ENCODE data around the gene MYLK4.

Gene MYLK4

DNA sequence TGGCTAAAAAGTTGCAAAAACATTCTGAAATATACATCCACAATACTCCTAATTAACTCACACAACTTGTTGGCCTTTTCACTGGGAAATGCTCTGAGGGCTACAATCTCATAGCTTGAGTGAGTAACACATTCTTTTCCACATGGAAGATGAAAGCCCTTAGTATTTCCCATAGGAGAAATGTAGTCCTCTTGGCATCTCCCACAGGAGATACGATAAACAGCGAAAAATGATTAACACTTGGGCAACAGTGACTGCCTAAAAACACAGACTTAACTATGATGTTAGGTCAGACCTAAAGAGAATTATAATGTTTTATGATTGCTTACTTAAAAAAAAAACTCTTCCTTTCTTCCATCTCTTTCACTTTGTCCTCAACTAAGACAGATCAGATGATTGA lies 9.0 kb downstream of the MYLK4 start:
- Mint-ChIP-seq H3K27ac (no peak overlapping the region), H3K9me3 (no peaks in the 10 kb centered on the region), H3K4me3 (no peak overlapping the region), H3K4me1 (ENCODE audit: low read depth) (peaks cover 3% of the 10 kb centered on the region), H3K27me3 (ENCODE audit: low read depth) (peaks cover 10% of the 10 kb centered on the region), H3K36me3 (ENCODE audit: low read depth) (no peaks in the 10 kb centered on the region)

DNA sequence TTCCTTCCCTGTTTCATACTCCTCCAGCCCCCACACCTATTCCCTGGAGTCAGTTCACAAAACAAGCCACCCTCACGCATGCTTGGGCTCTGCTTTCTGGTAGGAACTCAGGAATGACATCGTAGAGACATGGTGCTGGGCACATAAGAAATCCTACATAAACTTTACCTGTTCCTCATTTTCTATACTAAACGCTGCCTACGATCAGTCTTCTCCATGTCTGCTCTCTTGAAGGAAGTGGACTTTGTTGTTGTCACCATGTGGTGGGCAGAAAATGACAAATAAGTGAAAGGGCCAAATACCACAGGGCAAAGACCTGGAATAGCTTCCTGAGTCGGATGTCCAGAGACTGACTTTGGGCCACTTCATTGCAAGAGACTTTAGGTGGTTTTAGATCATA lies 10.1 kb downstream of the MYLK4 start:
- Mint-ChIP-seq H3K27ac (no peak overlapping the region), H3K4me1 (ENCODE audit: low read depth) (peaks cover 3% of the 10 kb centered on the region), H3K9me3 (no peaks in the 10 kb centered on the region), H3K27me3 (ENCODE audit: low read depth) (peaks cover 10% of the 10 kb centered on the region), H3K36me3 (ENCODE audit: low read depth) (no peaks in the 10 kb centered on the region), H3K4me3 (no peak overlapping the region)

DNA sequence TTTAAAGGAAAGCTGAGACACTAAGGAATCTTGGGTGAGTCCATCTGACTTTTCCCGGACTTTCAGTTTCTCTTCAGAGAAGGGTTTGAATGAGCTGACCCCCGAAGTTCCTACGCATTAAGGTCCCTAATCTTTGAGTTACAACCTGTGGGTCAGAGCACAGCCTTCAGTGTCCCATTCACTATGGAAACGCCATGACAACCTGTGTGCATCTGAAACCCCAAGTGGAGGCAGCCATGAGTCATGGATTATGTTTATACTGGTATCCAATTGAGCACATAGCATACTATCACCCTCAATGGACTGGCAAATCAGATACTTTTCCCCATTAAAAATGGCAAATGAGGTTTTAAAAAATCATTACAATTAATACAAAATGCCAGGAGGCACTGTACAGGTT lies 11.4 kb downstream of the MYLK4 start:
- no peak overlapping the region for H3K4me3 Mint-ChIP-seq
- H3K27ac Mint-ChIP-seq, result no peak overlapping the region
- peaks cover 10% of the 10 kb centered on the region for H3K27me3 Mint-ChIP-seq (ENCODE audit: low read depth)
- H3K36me3 Mint-ChIP-seq (ENCODE audit: low read depth), result no peaks in the 10 kb centered on the region
- H3K9me3 Mint-ChIP-seq, result no peaks in the 10 kb centered on the region
- peaks cover 3% of the 10 kb centered on the region for H3K4me1 Mint-ChIP-seq (ENCODE audit: low read depth)

DNA sequence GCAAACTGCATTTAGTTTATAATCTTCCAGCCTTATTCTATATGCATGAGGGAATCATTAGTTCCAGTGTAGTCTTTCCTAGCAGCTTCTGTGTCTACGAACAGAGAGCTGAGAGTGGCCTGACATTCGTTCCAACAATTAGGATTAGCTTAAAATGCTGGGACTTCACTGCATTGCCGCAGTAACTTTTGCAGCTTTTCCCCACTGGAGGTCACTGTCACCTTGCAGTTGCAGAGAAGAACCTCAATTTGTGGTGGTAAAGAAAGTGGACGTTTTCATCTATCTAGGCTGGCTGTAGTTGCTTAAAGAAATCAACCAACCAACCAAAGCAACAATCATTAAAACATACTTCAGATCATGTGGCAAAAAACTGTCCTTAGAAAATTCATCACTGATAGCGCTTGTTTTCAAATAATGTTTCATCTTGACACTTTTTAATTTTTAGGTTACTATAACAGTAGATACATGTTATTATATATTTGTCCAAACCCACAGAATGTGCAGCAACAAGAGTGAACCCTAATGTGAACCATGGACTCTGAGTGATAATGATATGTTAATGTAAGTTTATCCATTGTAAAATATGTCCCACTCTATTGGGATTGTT lies 12.2 kb downstream of the MYLK4 start:
- Mint-ChIP-seq H3K4me1 (ENCODE audit: low read depth) (peaks cover 3% of the 10 kb centered on the region), H3K4me3 (no peak overlapping the region), H3K27ac (no peak overlapping the region), H3K36me3 (ENCODE audit: low read depth) (no peaks in the 10 kb centered on the region), H3K27me3 (ENCODE audit: low read depth) (peaks cover 10% of the 10 kb centered on the region), H3K9me3 (no peaks in the 10 kb centered on the region)

DNA sequence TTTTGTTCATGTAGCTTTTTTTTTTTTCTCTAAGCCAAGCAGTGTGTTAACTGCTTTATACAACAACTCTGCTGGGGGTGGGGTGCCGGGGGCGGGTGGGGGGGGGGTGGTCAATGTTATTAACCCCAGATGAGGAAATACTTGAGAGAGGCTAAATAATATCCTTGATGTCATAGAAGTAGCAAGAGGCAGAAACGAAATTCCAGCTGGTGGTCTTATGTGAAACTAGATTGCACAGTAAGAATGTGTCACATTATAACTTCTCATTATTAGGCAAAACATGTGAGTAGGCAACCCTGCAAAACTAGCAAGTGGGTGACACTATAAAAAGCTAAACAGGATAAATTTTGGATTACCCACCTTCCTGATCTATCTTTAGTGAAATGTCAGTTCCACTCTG lies 12.8 kb downstream of the MYLK4 start:
- H3K9me3 Mint-ChIP-seq, result no peaks in the 10 kb centered on the region
- H3K27ac Mint-ChIP-seq, result no peak overlapping the region
- H3K36me3 Mint-ChIP-seq (ENCODE audit: low read depth), result no peaks in the 10 kb centered on the region
- H3K27me3 Mint-ChIP-seq (ENCODE audit: low read depth), result peaks cover 10% of the 10 kb centered on the region
- no peak overlapping the region for H3K4me3 Mint-ChIP-seq
- H3K4me1 Mint-ChIP-seq (ENCODE audit: low read depth), result peaks cover 6% of the 10 kb centered on the region

DNA sequence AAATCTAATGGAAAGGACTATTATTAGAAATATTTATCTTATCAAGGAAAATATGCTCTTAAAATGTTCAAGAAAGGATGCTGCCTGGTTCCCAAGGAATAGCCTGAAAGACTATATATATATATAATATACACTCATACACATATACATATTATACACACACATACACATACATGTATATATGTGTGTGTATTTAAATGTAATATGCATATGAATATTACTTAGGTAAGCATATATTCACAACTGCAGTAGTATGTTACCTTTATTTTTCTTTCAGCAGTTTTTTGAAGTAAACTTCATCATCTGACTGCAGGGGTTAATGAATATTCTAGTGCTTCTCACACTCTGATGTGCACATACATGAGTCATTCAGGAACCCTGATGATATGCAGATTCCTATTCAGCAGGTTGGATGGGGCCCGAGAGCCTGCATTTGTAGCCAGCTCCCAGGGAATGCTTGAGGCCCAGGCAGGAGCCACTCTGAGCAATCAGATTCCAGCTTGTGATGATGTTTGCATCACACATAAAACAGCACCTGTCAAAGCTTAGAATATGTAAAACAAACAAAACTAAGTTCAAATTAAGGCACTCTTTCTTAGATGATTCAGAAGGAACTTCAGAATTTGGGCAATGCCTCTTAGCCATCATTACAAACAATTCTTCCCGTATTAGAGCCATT lies 16.1 kb downstream of the MYLK4 start:
- H3K4me1 Mint-ChIP-seq (ENCODE audit: low read depth), result peaks cover 6% of the 10 kb centered on the region
- H3K27ac Mint-ChIP-seq, result no peak overlapping the region
- no peaks in the 10 kb centered on the region for H3K27me3 Mint-ChIP-seq (ENCODE audit: low read depth)
- H3K4me3 Mint-ChIP-seq, result no peak overlapping the region
- no peaks in the 10 kb centered on the region for H3K9me3 Mint-ChIP-seq
- H3K36me3 Mint-ChIP-seq (ENCODE audit: low read depth), result no peaks in the 10 kb centered on the region

DNA sequence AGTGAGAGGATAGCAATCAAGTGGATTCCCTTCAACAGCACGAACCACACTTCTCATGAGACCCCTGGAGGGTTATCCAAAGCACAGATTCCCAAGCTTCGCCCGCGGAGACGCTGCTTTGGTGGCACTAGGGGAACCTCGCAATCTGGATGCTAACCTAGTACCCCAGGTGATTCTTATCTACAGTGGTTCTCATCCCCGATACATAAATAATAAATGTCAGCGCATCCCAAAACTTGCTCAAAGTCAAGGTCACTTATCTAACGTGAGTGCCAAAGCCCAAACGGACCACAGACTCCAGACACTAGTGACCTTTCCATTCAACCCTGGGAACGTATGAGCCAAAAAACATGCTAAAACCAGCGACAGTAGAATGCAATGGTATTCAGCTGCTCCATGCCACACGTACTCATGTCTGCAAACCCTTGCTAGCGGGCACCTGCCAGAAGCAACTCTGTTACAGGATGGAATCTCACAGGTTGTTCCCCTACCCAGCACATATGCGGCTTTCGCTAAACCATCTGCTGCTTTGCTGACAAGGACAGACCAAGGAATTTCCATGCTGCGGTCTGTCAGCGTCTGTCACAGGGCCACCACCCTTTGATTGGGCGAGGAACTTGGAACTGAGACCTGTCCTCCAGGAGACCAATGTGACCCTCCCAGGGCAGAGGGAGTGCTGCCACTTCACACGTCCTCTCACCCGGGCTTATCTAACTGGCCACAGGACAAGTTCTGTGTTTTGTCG lies 16.8 kb downstream of the MYLK4 start:
- Mint-ChIP-seq H3K36me3 (ENCODE audit: low read depth) (no peaks in the 10 kb centered on the region), H3K4me3 (no peak overlapping the region), H3K27me3 (ENCODE audit: low read depth) (peaks cover 3% of the 10 kb centered on the region), H3K9me3 (no peaks in the 10 kb centered on the region), H3K4me1 (ENCODE audit: low read depth) (peaks cover 6% of the 10 kb centered on the region), H3K27ac (no peak overlapping the region)

DNA sequence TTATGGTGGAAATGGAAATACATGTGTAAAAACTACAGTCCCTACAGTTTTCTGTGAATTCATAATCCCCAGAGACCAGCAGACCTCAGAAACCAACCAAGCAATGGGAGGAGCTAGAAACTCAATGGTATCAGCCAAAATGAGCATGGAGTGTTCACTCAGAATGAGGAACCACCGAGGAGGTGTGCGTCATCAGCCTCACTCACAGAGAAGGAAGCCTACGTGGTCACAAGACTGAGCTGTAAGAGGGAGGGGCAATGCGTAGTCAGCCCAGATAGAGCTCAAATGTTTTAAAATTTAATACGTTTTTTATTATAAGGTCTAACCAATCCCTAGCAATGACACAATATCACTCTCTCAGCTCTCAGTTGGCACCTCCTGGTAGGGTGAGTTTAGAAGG lies 17.4 kb downstream of the MYLK4 start:
- H3K4me3 Mint-ChIP-seq, result no peak overlapping the region
- no peaks in the 10 kb centered on the region for H3K36me3 Mint-ChIP-seq (ENCODE audit: low read depth)
- no peaks in the 10 kb centered on the region for H3K9me3 Mint-ChIP-seq
- H3K27ac Mint-ChIP-seq, result no peak overlapping the region
- peaks cover 6% of the 10 kb centered on the region for H3K4me1 Mint-ChIP-seq (ENCODE audit: low read depth)
- peaks cover 3% of the 10 kb centered on the region for H3K27me3 Mint-ChIP-seq (ENCODE audit: low read depth)

DNA sequence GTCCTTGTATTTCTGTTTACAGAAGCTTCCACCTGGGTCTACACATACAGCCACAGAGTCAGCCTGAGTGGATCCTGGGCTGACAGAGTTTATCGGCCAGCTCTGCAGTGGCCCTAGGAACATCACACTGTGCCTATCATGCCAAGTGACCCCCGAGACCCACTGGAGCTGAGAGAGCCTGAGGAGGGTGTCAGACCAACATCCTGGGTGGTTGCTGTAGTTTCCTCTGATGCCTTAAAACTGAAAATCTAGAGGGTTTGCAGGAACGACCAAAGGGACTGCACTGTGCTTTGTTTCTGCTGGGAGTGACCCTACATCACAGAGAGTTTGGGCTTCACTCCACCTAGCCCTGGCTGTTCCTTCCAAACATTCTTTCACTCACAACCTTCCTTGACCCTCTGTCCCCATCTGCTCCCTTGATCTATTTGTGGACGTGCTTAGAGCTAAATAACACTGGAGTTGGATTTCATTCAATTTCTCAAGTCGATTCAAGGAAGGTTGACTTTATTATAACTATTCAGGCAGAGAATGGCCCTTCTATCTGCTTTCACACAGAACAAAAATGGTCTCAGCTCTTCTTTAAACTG lies 18.1 kb downstream of the MYLK4 start:
- H3K9me3 Mint-ChIP-seq, result no peaks in the 10 kb centered on the region
- peaks cover 3% of the 10 kb centered on the region for H3K27me3 Mint-ChIP-seq (ENCODE audit: low read depth)
- no peaks in the 10 kb centered on the region for H3K36me3 Mint-ChIP-seq (ENCODE audit: low read depth)
- no peak overlapping the region for H3K27ac Mint-ChIP-seq
- peaks cover 4% of the 10 kb centered on the region for H3K4me1 Mint-ChIP-seq (ENCODE audit: low read depth)
- H3K4me3 Mint-ChIP-seq, result no peak overlapping the region

DNA sequence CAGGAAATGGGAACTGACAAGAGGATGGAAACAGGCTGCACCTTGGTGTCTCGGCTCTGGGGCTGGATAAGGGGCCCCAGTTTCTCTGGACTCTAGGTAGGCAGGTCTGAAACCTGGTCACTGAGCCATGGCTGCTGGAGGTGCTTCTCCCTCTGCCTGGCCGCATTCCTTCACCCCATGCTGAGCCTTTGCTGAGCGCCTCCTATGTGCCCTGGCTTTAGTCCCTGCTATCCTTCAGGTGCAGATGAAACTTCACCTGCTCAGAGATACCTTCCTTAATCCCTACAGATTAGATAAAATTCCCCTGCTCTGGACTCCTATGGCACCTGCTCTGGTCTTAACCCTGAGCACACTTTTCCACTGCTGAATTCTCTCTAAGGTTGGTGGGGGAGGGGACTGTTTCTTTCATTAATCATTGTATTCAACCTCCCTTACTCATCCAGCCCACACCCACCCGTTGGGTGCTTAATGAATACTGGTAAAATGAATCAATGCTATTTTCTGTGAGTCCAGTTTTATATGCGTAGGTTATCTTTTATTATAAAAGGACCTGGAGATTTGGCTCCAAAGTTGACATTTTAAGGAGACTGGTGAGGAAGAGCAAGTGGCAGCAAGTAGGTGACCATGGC lies 19.3 kb downstream of the MYLK4 start:
- H3K27me3 Mint-ChIP-seq (ENCODE audit: low read depth), result peaks cover 3% of the 10 kb centered on the region
- H3K36me3 Mint-ChIP-seq (ENCODE audit: low read depth), result no peaks in the 10 kb centered on the region
- H3K4me1 Mint-ChIP-seq (ENCODE audit: low read depth), result peaks cover 4% of the 10 kb centered on the region
- H3K4me3 Mint-ChIP-seq, result no peak overlapping the region
- no peaks in the 10 kb centered on the region for H3K9me3 Mint-ChIP-seq
- no peak overlapping the region for H3K27ac Mint-ChIP-seq

DNA sequence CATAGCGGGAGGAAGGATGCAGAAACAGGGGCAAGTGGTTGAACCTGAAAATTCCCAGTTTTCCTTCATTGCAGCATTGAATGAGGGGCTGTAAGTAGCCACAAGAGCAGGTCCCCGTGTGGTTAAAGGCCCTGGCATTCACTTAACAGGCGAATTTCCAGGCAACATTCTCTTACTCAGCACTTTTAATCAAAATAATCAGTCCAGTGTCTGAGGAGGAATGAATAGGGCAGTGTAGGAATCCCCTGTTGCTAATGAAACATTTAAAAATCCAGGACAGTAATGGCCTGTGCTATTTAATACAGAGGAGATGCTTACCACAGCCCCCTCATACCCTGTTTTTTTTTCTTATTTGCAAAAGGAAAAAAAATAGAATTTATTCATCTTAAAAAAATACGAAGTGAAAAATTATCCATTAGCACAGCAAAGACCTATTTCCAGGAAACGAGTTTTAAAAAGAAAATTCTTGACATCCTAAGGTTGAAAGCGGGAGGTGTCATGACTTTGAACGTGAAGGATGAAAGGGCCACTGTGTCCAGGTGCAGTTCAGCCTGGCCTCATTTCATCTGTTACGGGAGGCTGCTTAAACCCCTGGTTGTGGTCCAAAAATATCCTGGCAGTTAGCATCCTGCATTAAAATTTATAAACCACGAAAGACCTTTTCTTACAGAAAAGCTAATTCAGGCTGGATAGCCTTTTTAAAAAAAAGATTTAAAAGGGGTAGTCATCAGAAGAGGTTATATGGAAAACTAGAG lies 20.2 kb downstream of the MYLK4 start:
- Mint-ChIP-seq H3K36me3 (ENCODE audit: low read depth) (no peaks in the 10 kb centered on the region), H3K4me1 (ENCODE audit: low read depth) (peaks cover 4% of the 10 kb centered on the region), H3K27me3 (ENCODE audit: low read depth) (peaks cover 3% of the 10 kb centered on the region), H3K27ac (no peak overlapping the region), H3K9me3 (no peaks in the 10 kb centered on the region), H3K4me3 (no peak overlapping the region)

DNA sequence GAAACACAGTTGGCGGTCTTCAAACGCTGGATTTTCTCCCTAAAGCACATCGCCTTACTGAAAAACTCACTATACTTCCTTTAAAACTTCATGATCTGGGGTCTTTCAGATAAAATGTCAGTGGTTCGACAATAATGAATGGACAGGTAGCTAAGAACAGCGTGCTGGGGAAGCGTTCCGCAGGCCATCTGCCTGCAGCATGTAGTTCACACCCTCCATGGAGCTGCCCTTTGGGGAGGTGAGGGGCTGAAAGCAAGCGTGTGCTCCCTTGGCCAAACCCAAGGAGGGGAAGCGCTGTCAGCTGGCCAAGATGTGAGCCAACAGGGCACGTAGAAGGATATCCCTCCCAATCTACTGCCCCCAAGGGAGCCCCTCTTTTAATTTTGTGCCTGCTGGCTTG lies 20.8 kb downstream of the MYLK4 start:
- no peak overlapping the region for H3K4me3 Mint-ChIP-seq
- no peak overlapping the region for H3K27ac Mint-ChIP-seq
- no peaks in the 10 kb centered on the region for H3K9me3 Mint-ChIP-seq
- H3K4me1 Mint-ChIP-seq (ENCODE audit: low read depth), result peaks cover 4% of the 10 kb centered on the region
- H3K36me3 Mint-ChIP-seq (ENCODE audit: low read depth), result no peaks in the 10 kb centered on the region
- peaks cover 3% of the 10 kb centered on the region for H3K27me3 Mint-ChIP-seq (ENCODE audit: low read depth)

DNA sequence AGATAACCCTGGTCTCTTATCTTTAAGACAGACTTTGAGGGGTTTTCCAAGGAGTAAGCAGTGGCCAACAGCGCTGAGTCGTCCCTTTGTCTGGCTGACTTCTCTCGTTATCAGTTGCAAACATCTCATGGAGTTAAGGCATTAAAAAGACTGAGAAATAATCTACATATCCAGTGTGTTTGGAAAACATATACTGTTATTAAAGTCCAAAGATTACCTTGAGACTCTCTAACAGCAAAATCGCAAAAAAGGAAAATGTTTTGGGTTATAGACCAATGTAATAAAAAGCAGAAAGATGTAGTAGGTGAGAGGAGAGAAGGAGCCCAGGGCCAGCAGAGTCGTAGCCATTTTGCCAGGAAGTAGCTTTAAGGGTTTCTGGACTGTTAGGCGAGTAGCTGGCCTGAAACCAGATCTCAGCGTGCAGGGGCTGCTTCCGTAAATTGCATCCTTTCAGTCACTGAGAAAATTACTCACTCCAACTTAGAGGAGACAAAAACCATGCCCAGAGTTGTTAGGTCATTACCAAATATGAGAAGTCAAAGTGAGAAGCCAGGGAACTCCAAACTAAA lies 24.6 kb downstream of the MYLK4 start:
- Mint-ChIP-seq H3K27me3 (ENCODE audit: low read depth) (peaks cover 11% of the 10 kb centered on the region), H3K4me3 (no peak overlapping the region), H3K27ac (no peak overlapping the region), H3K9me3 (no peaks in the 10 kb centered on the region), H3K4me1 (ENCODE audit: low read depth) (no peaks in the 10 kb centered on the region), H3K36me3 (ENCODE audit: low read depth) (no peaks in the 10 kb centered on the region)

Measured in T-helper 1 cell treated with Interleukin-12 subunit alpha and Interleukin-12 subunit beta and Interleukin-4 antibody, amounts not matched to agents 30 μg/mL and 1 μg/mL, for 36 hours (primary cell).